K562 (cell line): ENCODE measurements around the gene RPAIN. TPM values are rescaled to one million over a fixed set of nuclear protein-coding genes. Genes with fewer than 3 reads are reported as not detected.

Source experiments
- ATAC-seq: fragments of 200-7000 bp; cut with Tn5 transposase; 3 replicates; pipeline ENCODE4 v1.9.1; 2020; ENCODE audit warnings: moderate library complexity
- BruUV-seq: library from RNA; stranded (reverse); fragments of 400-500 nt; replicated peaks from 2 replicates; lab custom pipeline; 2021; lab: Mats Ljungman, UMichigan
- CTCF ChIA-PET: fragments of 300-600 bp; formaldehyde crosslinking; extraction: SDS; loops from one replicate; lab custom pipeline; 2021; ENCODE audit warnings: low intra/inter-chr PET ratio; lab: Yijun Ruan, JAX
- POLR2A ChIA-PET: fragments of 300-600, 350-650 bp; sonication (Branson Sonifier 250); formaldehyde crosslinking; extraction: SDS; loops from one replicate; lab custom pipeline; 2021; ENCODE audit warnings: antibody characterized with exemption, inconsistent platforms; lab: Yijun Ruan, JAX
- DNase-seq, 4 experiments: peaks; one replicate each; pipeline versions ENCODE4 v3.0.0 to v3.0.0-alpha.2; 2011 to 2018; ENCODE audit warnings: low spot score in 3 of 4, mixed read lengths in 3 of 4; ENCODE audit errors: extremely low read depth in 1 of 4
- FAIRE-seq: peaks from 2 replicates; lab custom pipeline; 2011; peaks lifted over from hg19 to GRCh38; lab: Jason Lieb, UNC
- H2AFZ ChIP-seq: 2 replicates; pipeline ENCODE4 v1.6.0; 2011; ENCODE audit warnings: low read depth, low read length, control low read depth, inconsistent platforms
- H3K27ac ChIP-seq: fragments of 200-600 bp; 3 replicates; pipeline ENCODE4 v1.8.0; 2011; ENCODE audit warnings: low read depth, mild to moderate bottlenecking, control low read depth, inconsistent platforms, low read length, moderate library complexity, mixed read lengths; ENCODE audit errors: extremely low read depth
- H3K27me3 ChIP-seq, 2 experiments: fragments of 300-600 bp in 1 of 2; 2 replicates in 1 of 2; 3 replicates in 1 of 2; pipeline versions ENCODE4 v1.6.0 to v1.8.0; 2011; ENCODE audit warnings: inconsistent platforms in 2 of 2, low read length in 2 of 2, mild to moderate bottlenecking in 1 of 2, mixed read lengths in 1 of 2, moderate library complexity in 1 of 2; ENCODE audit not compliant: control insufficient read depth in 2 of 2, insufficient read depth in 2 of 2
- H3K36me3 ChIP-seq: fragments of 300-600 bp; 3 replicates; pipeline ENCODE4 v1.8.0; 2011; ENCODE audit warnings: mild to moderate bottlenecking, low read length, inconsistent platforms; ENCODE audit not compliant: control insufficient read depth, insufficient read depth
- H3K4me1 ChIP-seq, 2 experiments: fragments of 200-600 bp in 1 of 2; replicated peaks in 1 of 2; 2 replicates in 1 of 2; 3 replicates in 1 of 2; pipeline versions ENCODE4 v1.5.1 to v1.8.0; 2011; ENCODE audit warnings: inconsistent platforms in 2 of 2, low read length in 2 of 2, mild to moderate bottlenecking in 1 of 2, mixed read lengths in 1 of 2, moderate library complexity in 1 of 2; ENCODE audit not compliant: control insufficient read depth in 2 of 2, insufficient read depth in 2 of 2
- H3K4me2 ChIP-seq: 2 replicates; pipeline ENCODE4 v1.6.1; 2011; ENCODE audit warnings: low read length, control low read depth, inconsistent platforms, mixed read lengths; ENCODE audit not compliant: insufficient read depth
- H3K4me3 ChIP-seq: fragments of 200-600 bp; sonication (generic), shearing (Covaris generic); 2 replicates; pipeline ENCODE4 v1.5.1; 2016; ENCODE audit warnings: control low read depth, inconsistent platforms
- H3K79me2 ChIP-seq: fragments of 200-600 bp; 3 replicates; pipeline ENCODE4 v1.8.0; 2011; ENCODE audit warnings: low read length, inconsistent platforms; ENCODE audit not compliant: control insufficient read depth, insufficient read depth
- H3K9ac ChIP-seq, 2 experiments: 2 replicates each; pipeline versions ENCODE4 v1.6.0 to v1.6.1; 2011; ENCODE audit warnings: low read depth in 2 of 2, low read length in 2 of 2, control low read depth in 1 of 2, inconsistent platforms in 1 of 2, mild to moderate bottlenecking in 1 of 2, mixed read lengths in 1 of 2; ENCODE audit not compliant: insufficient read depth in 1 of 2
- H3K9me1 ChIP-seq: one replicate; pipeline ENCODE4 v1.6.0; 2011; ENCODE audit warnings: inconsistent platforms, mild to moderate bottlenecking, low read length, moderate library complexity; ENCODE audit not compliant: control insufficient read depth, insufficient read depth
- H3K9me3 ChIP-seq: replicated peaks from 2 replicates; pipeline ENCODE4 v1.5.1; 2011; ENCODE audit warnings: low read depth, low read length, inconsistent platforms; ENCODE audit not compliant: control insufficient read depth, insufficient read depth
- H4K20me1 ChIP-seq: replicated peaks from 2 replicates; pipeline ENCODE4 v1.6.1; 2011; ENCODE audit warnings: low read length, inconsistent platforms, mixed read lengths; ENCODE audit not compliant: control insufficient read depth, insufficient read depth
- C11orf30 ChIP-seq: fragments of 450-650 bp; IDR thresholded peaks from 2 replicates; pipeline ENCODE4 v1.6.1; 2016; ENCODE audit warnings: low read depth, mild to moderate bottlenecking
- FOXJ3 ChIP-seq: sonication (generic); formaldehyde crosslinking; IDR thresholded peaks from 2 replicates; pipeline ENCODE4 v1.4.0; 2020; ENCODE audit warnings: mild to moderate bottlenecking, missing genetic modification reagents
- HDAC2 ChIP-seq: fragments of 450-650 bp; IDR thresholded peaks from 2 replicates; pipeline ENCODE4 v1.6.1; 2016; ENCODE audit warnings: mild to moderate bottlenecking
- JUNB ChIP-seq: fragments of 450-650 bp; formaldehyde crosslinking; conservative IDR thresholded peaks from 2 replicates; pipeline ENCODE4 v1.4.0; 2020; ENCODE audit warnings: mild to moderate bottlenecking
- KDM1A ChIP-seq, 2 experiments: fragments of 450-650 bp; IDR thresholded peaks; 2 replicates each; pipeline ENCODE4 v1.6.1; 2016; ENCODE audit warnings: mild to moderate bottlenecking in 2 of 2
- L3MBTL2 ChIP-seq: fragments of 450-650 bp; IDR thresholded peaks from 2 replicates; pipeline ENCODE4 v1.6.1; 2016; ENCODE audit warnings: mild to moderate bottlenecking, moderate library complexity
- POLR2AphosphoS2 ChIP-seq: IDR thresholded peaks from 2 replicates; pipeline ENCODE4 v1.6.1; 2012; ENCODE audit warnings: low read length, improper control_type of control experiment
- SMARCA4 ChIP-seq: fragments of 450-650 bp; IDR thresholded peaks from 2 replicates; pipeline ENCODE4 v1.6.1; 2016
- UBTF ChIP-seq, 2 experiments: IDR thresholded peaks; 2 replicates each; pipeline ENCODE4 v1.6.1; 2012; ENCODE audit warnings: improper control_type of control experiment in 2 of 2, low read depth in 2 of 2, low read length in 2 of 2, borderline replicate concordance in 1 of 2
- ZNF174 ChIP-seq: fragments of 250-450 bp; sonication (Bioruptor Pico); IDR thresholded peaks from 2 replicates; pipeline ENCODE4 v1.4.0; 2020; ENCODE audit warnings: mild to moderate bottlenecking
- WGBS: fragments of 100-300 bp; shearing (Covaris generic); methylation state at CpG from one replicate; pipeline ENCODE4 v1.1.6; 2016; ENCODE audit warnings: low coverage, mixed read lengths; ENCODE audit not compliant: insufficient coverage; ENCODE audit errors: missing lambda C conversion rate; 5-methylcytosine and 5-hydroxymethylcytosine counted together
- in situ Hi-C: fragments of 300-500 bp; cut with MboI; formaldehyde crosslinking; loops from 4 replicates; pipeline ENCODE4 v1.15.0; 2018; ENCODE audit warnings: inconsistent platforms, mixed read lengths
- intact Hi-C: fragments of 100-400 bp; cut with micrococcal nuclease; formaldehyde crosslinking; loops from 2 replicates; pipeline ENCODE4 v1.14.2; 2022
- polyA plus RNA-seq, 8 experiments: library from polyadenylated mRNA; depleted of rRNA in 4 of 8; stranded (reverse) in 5 of 8; unstranded in 3 of 8; fragments of >200 nt; fragmentation: Nextera tagmentation in 2 of 8; fragmentation: Illumina TruSeq in 1 of 8; extraction: Ambion mirVana in 2 of 8; extraction: Trizol in 1 of 8; gene quantifications; 2 replicates each; pipeline versions ENCODE4 v1.2.1 to v1.2.3, GENCODE V29; 2011 to 2014; ENCODE audit warnings: inconsistent platforms in 1 of 8, missing spikeins in 1 of 8
- total RNA-seq, 7 experiments: library from RNA; depleted of rRNA in 6 of 7; stranded (reverse); fragments of >200 nt in 6 of 7; fragmentation: Illumina TruSeq in 2 of 7; extraction: Trizol in 2 of 7; gene quantifications; 2 replicates each; pipeline versions ENCODE4 v1.2.1 to v1.2.3, GENCODE V29; 2011 to 2021; ENCODE audit warnings: low replicate concordance in 1 of 7
- TF ChIP-seq, protein P1 (sequence below): sonication (generic); formaldehyde crosslinking; IDR thresholded peaks from 2 replicates; pipeline ENCODE4 v1.8.0; 2022; ENCODE audit warnings: missing genetic modification reagents, mild to moderate bottlenecking, moderate library complexity, borderline replicate concordance
- TF ChIP-seq, protein P2 (sequence below): sonication (generic); formaldehyde crosslinking; IDR thresholded peaks from 2 replicates; pipeline ENCODE4 v1.9.0; 2022; ENCODE audit warnings: mild to moderate bottlenecking, missing genetic modification reagents

Gene RPAIN
- total and polyA plus RNA-seq, 9 of the 15 experiments (the other 6 are each of a cell fraction or from before 2014, with no cell fraction given), result 27.3 to 63.7 (median 38.5) TPM

DNA sequence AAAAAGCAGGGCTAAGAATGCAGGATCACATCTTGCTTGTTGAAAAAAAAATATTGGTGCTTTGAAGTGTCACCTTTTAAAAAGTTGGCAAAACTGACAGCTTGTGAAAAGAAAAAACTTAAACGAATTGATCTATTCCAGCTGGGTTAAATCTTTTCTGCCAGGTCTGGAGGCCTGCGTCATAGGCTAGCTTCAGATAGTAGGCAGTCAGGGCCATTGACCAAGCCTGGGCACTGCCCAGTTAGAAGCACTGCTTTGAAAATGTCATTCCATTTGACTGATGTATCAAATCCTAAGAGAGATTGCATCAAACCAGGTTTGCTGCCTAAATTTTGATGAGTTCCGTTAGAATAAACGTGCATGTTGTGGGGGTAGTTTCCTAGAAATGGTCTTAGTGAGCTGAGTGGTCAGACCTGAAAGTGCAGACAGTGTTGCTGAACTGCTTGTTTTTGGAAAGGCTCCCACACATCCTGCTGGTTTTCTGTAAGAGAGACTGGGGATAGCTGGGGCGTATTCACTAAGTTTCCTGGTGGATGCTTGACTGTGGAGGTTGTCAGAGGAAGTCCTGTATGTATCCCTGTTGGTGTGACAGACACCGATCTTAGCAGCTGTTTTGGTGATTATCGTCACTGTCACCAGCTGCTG is 39.4 kb upstream of the RPAIN start:
- POLR2A ChIA-PET, result interaction anchor here (0.6 to 3.0 kb wide), 5 partner anchors 8 to 278 kb away, joined by 3 to 14 read pairs (median 3); partner anchors contain the start of gene C1QBP
- in situ Hi-C loops, result no loop called here
- CTCF ChIA-PET, result no interaction called here
- Histone ChIP-seq H3K27ac (no peak overlapping the region), H4K20me1 (no peaks in the 10 kb centered on the region), H3K4me3 (no peak overlapping the region), H3K79me2 (no peaks in the 10 kb centered on the region), H3K27me3 (no peaks in the 10 kb centered on the region), H3K9me1 (no peaks in the 10 kb centered on the region), H3K9ac (no peak overlapping the region), H3K36me3 (peaks cover 91% of the 10 kb centered on the region), H3K4me1 (no peaks in the 10 kb centered on the region; a peak in 1 of 5 replicates), H3K9me3 (no peaks in the 10 kb centered on the region), H2AFZ (no peak overlapping the region), H3K4me2 (no peak overlapping the region)
- WGBS, result 59% methylated on average over 6 of the region's 7 CpGs
- DNase-seq, result peak in 1 of 4 experiments; percentile 7
- BruUV-seq, result no TSS peak
- TF ChIP-seq JUNB (CRISPR knock-in tag), result no peak
- TF ChIP-seq, protein P1, sequence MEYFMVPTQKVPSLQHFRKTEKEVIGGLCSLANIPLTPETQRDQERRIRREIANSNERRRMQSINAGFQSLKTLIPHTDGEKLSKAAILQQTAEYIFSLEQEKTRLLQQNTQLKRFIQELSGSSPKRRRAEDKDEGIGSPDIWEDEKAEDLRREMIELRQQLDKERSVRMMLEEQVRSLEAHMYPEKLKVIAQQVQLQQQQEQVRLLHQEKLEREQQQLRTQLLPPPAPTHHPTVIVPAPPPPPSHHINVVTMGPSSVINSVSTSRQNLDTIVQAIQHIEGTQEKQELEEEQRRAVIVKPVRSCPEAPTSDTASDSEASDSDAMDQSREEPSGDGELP (CRISPR knock-in tag), result 0 out of 2 replicates have a peak, but pooled peaks have one; percentile 17
- FAIRE-seq, result no peak
- ATAC-seq, result peak; percentile 23
- intact Hi-C loops, result no loop called here

DNA sequence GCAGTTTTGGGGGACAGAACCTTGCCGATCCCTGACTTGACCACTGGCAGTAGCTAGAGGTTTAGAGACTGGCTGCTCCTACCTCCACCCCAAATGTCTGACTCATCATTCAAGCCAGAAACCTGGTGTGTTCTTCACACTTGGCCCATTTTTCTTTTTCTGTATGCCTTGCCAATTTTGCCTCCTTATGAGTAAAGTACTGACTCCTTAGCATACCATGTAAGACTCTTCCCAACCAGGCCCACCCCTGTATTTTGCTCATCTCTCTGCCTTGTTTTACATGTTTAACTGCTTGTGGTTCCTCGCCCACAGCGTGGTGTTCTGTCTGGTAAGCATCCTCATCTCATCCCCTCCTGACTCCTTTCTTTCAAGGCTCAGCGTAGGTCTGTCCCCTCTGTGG is 38.4 kb upstream of the RPAIN start:
- ATAC-seq, result no peak
- Histone ChIP-seq H3K9me1 (no peaks in the 10 kb centered on the region), H3K27me3 (no peaks in the 10 kb centered on the region), H2AFZ (no peak overlapping the region), H3K79me2 (no peaks in the 10 kb centered on the region), H3K9me3 (no peaks in the 10 kb centered on the region), H3K4me1 (no peaks in the 10 kb centered on the region; a peak in 1 of 5 replicates), H3K36me3 (peaks cover 94% of the 10 kb centered on the region), H3K27ac (no peak overlapping the region; the same call in 2 of the 3 replicates), H3K4me3 (no peak overlapping the region), H3K4me2 (no peak overlapping the region), H4K20me1 (no peaks in the 10 kb centered on the region), H3K9ac (no peak overlapping the region; a peak in 1 of 4 replicates)
- ChIA-PET POLR2A (interaction anchor here (1.2 to 3.0 kb wide), 3 partner anchors 9 to 59 kb away, joined by 3 to 14 read pairs (median 3); no protein-coding TSS in a partner anchor), CTCF (no interaction called here)
- DNase-seq, result no peak
- in situ Hi-C loops (no loop called here), intact Hi-C loops (no loop called here)
- FAIRE-seq, result no peak
- no TSS peak for BruUV-seq
- WGBS, result 89% methylated on average over 4 of the region's 4 CpGs
- TF ChIP-seq HDAC2 (no peak), ZNF174 (CRISPR knock-in tag) (no peak), C11orf30 (peak; percentile 21; the same call in 1 of the 2 replicates), FOXJ3 (no peak), KDM1A (IDR thresholded peaks at IDR 0.05) (no peak), POLR2AphosphoS2 (no peak), UBTF (IDR thresholded peaks at IDR 0.05; ENCODE audit: borderline replicate concordance in 1 of 2, low read depth in 2 of 2, low read length in 2 of 2) (no peak), L3MBTL2 (no peak), SMARCA4 (no peak)
- TF ChIP-seq, protein P2, sequence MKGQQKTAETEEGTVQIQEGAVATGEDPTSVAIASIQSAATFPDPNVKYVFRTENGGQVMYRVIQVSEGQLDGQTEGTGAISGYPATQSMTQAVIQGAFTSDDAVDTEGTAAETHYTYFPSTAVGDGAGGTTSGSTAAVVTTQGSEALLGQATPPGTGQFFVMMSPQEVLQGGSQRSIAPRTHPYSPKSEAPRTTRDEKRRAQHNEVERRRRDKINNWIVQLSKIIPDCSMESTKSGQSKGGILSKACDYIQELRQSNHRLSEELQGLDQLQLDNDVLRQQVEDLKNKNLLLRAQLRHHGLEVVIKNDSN (CRISPR knock-in tag), result no peak
